GM18861 (cell line): ENCODE data around the gene GNAS.

ENCODE experiments used
- ATAC-seq: cut with Tn5 transposase; IDR thresholded peaks from one replicate; pipeline ENCODE4 v1.9.1; 2021; ENCODE audit not compliant: unreplicated experiment

Gene GNAS

DNA sequence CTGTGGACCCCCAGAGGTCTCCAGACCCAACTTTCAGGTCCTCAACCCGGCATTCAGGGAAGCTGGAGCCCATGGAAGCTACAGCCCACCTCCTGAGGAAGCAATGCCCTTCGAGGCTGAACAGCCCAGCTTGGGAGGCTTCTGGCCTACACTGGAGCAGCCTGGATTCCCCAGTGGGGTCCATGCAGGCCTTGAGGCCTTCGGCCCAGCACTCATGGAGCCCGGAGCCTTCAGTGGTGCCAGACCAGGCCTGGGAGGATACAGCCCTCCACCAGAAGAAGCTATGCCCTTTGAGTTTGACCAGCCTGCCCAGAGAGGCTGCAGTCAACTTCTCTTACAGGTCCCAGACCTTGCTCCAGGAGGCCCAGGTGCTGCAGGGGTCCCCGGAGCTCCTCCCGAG, 950 bp downstream of the GNAS start:
- ATAC-seq: no peak

DNA sequence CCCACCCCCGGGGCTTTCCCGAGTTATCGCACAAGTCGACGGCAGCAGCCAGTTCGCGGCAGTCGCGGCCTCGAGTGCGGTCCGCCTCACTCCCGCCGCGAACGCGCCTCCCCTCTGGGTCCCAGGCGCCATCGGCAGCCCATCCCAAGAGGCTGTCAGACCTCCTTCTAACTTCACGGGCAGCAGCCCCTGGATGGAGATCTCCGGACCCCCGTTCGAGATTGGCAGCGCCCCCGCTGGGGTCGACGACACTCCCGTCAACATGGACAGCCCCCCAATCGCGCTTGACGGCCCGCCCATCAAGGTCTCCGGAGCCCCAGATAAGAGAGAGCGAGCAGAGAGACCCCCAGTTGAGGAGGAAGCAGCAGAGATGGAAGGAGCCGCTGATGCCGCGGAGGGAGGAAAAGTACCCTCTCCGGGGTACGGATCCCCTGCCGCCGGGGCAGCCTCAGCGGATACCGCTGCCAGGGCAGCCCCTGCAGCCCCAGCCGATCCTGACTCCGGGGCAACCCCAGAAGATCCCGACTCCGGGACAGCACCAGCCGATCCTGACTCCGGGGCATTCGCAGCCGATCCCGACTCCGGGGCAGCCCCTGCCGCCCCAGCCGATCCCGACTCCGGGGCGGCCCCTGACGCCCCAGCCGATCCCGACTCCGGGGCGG, 1.6 kb downstream of the GNAS start:
- ATAC-seq: no peak

DNA sequence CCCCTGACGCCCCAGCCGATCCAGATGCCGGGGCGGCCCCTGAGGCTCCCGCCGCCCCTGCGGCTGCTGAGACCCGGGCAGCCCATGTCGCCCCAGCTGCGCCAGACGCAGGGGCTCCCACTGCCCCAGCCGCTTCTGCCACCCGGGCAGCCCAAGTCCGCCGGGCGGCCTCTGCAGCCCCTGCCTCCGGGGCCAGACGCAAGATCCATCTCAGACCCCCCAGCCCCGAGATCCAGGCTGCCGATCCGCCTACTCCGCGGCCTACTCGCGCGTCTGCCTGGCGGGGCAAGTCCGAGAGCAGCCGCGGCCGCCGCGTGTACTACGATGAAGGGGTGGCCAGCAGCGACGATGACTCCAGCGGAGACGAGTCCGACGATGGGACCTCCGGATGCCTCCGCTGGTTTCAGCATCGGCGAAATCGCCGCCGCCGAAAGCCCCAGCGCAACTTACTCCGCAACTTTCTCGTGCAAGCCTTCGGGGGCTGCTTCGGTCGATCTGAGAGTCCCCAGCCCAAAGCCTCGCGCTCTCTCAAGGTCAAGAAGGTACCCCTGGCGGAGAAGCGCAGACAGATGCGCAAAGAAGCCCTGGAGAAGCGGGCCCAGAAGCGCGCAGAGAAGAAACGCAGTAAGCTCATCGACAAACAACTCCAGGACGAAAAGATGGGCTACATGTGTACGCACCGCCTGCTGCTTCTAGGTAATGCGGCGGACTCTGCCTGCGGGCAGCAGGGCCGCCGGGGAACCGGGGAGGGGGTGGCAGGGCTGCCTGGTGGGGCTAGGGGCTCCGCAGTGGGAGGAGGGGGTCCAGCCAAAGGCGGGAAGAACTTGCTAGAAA, 2.3 kb downstream of the GNAS start:
- no peak for ATAC-seq

DNA sequence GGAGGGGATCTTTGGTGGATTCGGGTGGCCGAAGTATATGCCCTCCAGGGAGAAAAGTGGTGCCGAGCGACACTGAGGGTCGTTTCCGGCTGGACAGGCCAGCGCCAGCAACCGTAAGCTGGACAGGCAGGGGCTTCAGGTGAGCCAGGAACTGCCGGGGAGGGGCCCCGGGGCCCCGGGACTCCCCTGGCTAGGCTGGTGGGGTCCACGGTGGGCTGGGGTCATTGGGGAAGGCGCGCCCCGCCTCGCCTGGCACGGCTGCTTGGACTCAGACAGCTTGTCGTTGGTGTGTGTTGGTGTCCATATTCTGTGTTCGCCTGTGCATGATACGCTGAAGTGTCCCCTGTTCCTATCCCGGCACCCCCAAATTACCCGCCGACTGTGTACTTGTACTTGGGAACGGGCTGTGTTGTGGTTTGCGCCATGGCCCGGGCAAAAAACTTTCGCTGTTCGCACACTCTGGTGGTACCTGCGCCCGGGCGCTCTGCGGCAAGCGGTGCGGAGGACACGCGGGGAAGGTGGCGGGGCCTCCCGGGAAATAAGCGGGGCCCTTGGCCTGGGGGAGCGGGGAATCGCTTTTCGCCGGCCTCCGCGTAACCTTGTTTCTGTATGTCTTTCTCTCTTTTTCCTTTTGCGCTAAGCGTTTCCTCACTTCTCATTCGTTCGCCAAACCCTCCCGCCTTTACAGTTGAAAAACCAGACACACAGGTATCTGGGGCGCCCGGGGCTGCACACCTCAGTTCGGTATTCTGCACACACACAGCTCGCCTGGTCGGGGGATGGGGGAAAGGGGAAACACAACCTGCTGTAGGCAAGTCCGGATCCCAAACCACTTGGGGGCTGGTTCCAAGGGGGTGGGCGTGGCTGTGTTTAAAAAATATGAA, 3.2 kb downstream of the GNAS start:
- ATAC-seq: no peak

DNA sequence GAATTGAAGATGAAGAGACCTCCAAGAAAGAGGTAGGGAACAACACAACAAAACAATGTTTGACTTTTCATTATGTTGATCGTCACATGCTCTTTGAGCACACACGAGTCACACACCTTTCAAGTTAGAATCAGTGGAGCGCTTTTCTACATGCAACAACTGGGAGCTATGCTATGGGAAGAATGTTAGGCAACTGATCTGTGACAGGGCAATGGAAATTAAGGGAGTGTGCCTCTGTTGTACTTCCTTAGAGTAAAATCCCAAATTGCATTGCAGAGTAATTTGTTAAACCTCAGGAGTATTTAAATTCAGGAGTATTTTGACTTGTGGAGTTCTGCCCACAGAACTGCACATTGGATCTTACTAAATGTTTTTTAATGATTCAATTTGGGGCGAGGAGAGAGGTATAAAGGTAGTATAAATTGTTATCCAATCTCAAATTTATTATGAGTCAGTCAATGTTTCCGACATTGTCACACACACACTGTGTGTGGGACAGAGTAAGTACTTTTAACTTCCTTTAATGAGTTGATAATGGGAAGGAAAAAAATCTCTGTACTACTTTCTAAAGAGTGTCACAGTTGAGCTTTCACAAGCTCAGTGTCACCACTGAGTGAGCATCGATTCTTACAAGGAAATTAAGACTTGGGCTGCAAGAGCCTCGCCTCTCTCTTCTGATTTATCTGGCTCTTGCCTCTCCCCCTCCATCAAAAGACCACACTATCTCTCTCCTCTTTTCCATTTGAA, 10.7 kb downstream of the GNAS start:
- no peak for ATAC-seq

DNA sequence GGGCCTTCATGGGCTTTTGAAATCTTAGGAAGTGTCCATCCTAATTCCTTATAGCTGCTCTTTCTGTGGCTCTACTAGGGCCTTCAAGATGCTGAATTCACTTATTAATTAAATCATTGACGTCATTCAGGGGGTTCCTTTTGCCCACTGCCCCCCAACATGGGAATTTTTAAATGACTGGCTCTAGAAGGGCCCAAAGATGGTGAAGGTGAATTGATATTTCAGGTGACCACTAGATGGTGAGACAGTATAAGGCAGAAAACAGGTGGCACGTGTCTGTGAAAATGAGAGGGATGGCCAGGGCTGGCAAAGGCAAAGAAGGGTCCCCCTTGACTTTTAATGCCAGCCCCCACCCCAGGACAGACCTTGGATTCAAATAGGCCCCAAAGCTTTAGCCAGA, 11.8 kb downstream of the GNAS start:
- ATAC-seq: no peak

DNA sequence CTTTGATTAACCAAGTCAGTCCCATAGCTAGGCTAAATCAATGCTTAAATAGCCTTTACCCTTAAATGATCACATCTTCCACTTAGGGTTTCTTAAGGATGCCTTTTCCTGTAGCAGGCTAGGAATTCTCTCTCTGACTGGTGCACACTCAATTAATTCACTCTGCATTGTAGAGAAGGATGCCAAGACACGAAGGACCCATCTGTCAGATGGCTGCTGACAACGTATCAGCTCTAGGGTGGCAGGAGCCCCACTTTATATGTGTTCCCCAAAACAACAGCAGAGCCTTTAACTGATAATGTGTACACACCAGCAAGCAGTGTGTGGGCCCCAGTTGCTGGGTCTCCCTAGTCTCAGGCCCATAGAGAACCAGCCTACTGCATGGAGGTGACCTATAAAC, 13.3 kb downstream of the GNAS start:
- no peak for ATAC-seq

DNA sequence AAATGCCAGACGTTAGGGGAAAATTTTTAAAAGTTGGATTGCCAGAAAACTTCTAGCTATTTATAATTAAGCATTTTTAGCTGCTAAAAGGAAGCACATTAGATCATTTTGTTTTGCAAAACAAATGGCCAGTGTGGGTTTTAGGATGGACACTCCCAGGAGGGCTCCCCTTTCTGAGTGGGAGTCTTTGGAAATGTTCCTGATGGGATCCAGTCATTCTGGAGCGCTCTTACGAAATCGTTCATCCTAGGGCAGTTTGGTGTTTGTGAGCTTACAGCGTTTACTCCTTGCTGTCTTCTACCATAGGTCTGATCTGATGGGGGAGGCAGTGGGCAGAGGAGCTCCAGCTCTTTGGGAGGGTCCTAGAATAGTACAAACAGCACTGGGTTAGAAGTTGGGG, 14.7 kb downstream of the GNAS start:
- no peak for ATAC-seq

DNA sequence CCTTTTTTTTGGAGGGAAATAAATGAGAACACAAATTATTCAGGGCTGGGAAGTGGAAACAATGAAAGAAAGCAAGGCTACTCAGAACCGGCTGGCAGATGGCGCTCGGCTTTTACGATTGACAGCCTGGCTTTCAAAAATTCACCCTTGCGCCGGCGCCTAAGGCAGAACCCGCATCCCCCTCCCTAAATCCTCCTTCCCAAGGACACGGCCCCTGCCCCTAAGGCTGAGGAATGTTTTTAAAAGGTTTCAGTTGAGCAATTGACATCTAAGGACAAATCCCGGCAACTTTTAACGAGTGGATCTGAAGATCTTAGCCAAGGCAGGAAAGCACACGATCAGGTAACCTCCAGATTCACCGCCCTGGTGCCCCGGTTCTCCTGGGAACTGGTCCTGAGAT, 16.3 kb downstream of the GNAS start:
- no peak for ATAC-seq

DNA sequence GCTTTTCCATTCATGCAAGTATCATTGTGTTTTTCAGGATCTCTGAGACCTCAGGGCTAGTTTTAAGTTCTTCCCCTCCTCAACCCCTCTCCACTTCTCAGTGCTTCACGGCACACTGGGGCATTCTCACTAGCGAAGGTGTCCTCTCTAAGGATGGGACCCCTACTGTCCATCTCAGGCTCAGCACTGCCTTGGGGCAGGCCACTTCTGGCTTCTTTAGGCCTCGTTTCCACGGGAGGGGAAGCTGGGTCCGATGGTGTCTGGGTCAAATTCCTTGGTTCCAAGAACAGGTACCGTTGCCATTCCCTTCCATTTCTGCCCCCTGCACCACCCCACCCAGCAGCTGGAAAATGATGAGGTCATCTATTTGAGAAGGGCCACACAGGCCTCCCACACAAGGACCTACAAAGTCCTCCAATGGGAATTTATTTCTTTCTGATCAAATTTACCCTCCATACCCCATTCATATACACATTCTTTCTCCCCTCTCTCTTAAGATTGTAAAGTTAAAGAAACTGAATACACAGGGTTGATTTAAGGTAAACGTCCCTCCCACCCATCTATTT, 17.2 kb downstream of the GNAS start:
- no peak for ATAC-seq

DNA sequence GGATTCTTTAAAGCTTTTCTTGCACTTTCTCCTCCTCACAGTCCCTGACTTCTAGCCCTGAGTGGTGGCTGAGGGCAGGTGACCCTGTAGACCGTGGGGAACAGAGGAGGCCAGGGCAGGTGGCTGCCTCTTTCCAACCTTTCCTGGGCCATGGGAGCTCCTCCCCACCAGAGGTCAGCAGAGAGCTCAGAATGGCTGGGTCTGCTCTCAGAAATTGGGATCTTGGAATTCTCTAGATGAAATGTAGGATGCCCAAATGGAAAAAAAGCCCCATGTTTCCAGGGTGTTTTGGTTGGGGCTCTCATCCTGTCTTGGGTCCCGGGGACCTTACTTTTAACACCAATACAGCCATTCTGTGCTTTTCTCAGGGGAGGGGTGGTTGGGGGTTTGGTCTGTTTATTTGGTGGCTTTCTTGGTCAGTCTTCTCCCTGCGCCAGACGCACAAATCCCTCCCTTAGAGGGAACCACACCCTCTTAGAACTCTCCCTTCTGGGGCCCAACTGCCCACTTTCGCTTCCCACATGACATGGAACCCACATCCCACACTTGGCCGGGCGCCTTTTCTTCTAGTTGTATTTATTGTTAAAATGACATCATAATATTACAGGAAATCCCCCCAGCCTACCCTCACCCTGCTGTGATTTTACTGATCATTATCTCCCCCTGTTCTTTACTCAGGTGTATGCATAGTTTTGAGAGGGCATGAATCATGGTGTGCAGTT, 17.9 kb downstream of the GNAS start:
- no peak for ATAC-seq

DNA sequence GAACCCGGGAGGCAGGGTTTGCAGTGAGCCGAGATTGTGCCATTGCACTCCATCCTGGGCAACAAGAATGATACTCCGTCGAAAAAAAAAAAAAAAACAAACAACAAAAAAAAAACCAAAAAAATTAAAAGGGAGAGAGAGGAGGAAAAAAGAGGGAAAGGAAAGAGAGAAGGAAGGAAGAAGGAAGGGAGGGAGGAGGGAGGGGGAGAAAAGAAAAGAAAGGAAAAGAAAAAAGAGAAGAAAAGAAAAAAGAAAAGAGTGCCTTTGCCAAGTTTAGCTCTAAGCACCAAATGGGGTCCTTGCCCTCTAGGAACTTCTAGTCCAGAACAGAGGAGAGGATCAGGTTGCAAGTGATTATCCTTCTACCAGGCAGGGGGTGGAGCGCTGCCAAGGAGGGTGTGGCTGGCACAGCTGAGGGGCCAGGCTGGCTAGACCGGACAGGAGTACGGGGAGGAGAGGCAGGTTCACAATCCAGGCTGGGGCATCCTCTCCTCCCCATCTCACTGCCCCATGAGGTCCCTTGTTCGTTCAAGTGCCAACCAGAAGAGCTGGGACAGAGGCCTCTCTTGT, 19.1 kb downstream of the GNAS start:
- no peak for ATAC-seq

DNA sequence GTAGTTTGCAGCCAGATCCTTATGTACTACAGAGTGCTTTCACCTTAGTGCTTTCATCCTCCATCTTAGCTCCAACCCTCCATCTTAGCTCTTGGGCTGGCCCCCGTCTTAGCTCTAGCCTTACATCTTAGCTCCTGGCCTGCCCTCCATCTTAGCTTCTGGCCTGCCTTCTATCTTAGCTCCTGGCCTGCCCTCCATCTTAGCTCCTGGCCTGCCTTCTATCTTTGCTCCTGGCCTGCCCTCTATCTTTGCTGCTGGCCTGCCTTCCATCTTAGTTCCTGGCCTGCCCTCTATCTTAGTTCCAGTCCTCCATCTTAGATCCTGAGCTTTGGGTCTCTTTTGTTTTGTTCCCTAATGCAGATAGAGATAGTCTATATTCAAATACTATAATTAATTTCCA, 22.0 kb downstream of the GNAS start:
- ATAC-seq: no peak

DNA sequence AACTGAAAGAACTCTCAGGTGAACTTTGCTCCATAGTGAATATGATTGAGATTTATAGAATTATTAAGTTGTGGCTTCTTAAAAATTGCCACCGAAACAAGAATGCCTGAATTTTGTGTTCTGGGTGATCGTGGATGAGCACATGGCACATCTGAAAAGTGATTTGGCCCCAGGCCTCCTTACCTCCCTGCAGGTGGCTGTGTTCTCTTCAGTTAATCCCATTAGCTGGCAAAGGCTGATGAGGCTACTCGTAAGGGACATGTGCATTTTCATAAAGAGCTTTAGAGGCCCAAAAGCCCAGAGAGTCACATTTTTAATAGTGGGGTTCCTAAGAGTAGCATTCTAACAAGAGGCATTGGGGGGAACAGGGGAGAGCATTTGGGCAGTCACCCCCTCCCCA, 22.6 kb downstream of the GNAS start:
- no peak for ATAC-seq

DNA sequence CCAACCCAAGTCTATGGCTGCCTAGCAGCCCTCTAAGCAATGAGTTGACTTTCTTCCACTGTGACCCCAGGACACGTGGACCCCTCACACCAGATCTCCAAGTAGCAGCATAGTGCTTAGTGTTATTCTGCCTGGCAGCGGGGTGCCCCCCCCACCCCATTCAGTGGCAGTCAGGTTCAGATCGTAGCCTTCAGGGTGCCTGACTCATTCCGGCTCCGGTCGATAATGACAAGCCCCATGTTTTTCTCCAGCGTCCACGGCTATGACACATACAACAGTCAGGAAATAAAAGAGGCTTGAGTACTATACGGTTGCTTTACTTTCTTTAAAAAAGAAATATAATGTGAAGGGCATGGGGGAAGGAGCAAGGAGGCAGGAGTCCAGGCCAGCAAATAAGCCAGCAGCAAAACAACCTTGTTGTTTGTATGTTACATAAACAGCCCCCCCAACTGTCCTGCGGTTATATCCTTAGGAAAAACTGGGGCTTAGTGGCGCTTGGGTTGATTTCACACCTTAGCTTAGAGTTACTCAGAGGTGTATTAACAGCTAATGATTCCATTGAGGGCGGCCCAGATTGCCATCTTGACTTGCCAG, 23.1 kb downstream of the GNAS start:
- no peak for ATAC-seq

DNA sequence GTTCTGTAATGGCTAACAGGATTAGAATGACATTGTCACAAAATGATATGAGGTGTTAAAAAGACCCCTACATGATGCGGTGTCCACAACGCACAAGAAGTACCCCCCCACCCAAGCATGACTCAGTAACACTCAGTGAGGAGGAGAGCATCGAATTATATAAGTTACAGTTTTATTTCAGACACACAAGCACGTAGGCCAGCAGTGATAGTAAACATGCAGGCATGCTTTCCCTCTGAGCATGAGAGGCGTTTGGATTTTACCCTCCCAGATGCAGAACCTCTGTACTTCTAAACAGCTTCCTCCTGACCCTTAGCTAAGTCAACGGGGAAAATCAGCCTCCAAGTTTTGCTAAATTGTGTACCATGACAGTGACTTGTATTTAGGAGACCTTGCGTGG, 23.9 kb downstream of the GNAS start:
- no peak for ATAC-seq

DNA sequence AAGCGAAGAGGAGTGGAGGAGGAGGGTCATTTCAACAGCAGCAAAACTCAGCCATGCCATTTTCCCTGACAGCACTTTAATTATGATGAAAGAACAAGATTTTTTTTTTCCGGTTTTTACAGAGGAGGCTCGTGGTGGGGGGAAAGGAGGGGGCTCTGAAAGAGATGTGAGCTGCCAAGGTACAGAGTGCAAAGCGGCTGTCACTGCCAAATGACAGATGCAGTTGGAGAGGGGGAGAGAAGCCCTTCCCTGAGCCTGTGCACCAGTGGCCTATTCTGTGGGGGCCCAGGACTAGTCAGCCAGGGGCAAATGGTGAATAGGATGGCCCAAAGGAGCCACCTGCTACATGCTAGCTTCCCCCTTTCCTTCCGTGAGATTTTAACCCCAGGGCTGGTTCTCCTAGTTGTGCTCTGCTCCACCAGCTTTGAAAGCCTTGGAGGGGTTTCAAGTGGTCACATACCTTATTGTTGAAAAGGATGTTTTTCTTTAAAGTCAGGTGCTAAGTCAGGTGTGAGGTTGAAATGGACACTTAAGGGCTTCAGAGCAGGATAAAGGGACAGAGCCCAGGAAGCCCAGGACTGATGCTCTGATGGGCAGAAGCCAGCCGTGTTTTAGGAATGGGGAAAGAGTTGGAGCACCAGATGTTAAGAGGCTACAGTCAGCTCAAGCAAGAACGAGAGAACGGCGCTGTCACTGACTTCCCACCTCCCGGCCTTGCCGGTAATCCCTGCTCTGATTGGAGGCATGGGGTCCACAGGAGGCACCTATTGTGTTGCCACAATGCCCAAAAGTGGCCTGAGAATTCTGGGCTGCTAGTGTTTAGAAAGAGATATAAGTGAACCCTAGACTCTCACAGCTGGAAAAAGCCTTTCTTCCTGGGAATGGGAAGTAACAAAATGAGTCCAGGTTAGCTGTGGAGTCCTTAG, 24.8 kb downstream of the GNAS start:
- ATAC-seq: no peak

DNA sequence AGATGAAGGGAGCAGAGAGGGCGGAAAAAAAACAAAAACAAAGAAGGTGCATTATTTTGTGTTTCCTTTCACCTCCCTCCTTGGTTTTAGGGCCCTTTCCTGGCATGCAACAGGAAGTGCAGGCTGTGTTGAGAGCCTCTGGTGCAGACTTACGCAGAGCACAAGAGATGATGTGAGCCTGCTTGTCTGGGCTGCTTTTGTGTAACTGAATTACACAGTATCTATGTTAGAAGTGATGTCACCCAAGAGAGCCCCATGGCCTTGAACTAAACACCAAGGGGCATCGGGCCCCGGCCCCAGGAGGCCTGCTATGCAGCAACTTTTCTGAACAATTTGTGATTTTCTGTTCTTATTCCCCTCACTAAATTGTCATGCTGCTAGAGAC, 25.5 kb downstream of the GNAS start:
- ATAC-seq: no peak
